Endodermal cell (in vitro differentiated cells): Measurements from ENCODE around the gene MKLN1. TPM values are rescaled to one million over a fixed set of nuclear protein-coding genes. Genes with fewer than 3 reads are reported as not detected.
"Not testable (repeated sequence)": the region's sequence is repeated elsewhere in the genome, so short reads cannot be mapped to it uniquely, and the experiment has no call there.

Source experiments
- DNase-seq: peaks from one replicate; pipeline ENCODE4 v3.0.0-alpha.2; 2017
- H3K27ac ChIP-seq: 2 replicates; pipeline ENCODE4 v1.5.1; 2013; ENCODE audit warnings: mild to moderate bottlenecking, low read depth, low read length, moderate library complexity
- H3K27me3 ChIP-seq: 2 replicates; pipeline ENCODE4 v1.6.1; 2013; ENCODE audit warnings: mild to moderate bottlenecking, low read length, moderate library complexity; ENCODE audit not compliant: insufficient read depth, control insufficient read depth, poor library complexity, severe bottlenecking
- H3K36me3 ChIP-seq: 2 replicates; pipeline ENCODE4 v1.7.0; 2013; ENCODE audit warnings: mild to moderate bottlenecking, low read length, moderate library complexity; ENCODE audit not compliant: control insufficient read depth, insufficient read depth
- H3K4me1 ChIP-seq: one replicate; pipeline ENCODE4 v1.7.0; 2013; ENCODE audit warnings: low read length; ENCODE audit not compliant: control insufficient read depth, insufficient read depth
- H3K4me3 ChIP-seq: 2 replicates; pipeline ENCODE4 v1.5.1; 2013; ENCODE audit warnings: mild to moderate bottlenecking, low read length, moderate library complexity
- H3K9ac ChIP-seq: 2 replicates; pipeline ENCODE4 v1.6.1; 2013; ENCODE audit warnings: mild to moderate bottlenecking, low read length, moderate library complexity; ENCODE audit not compliant: poor library complexity, severe bottlenecking; ENCODE audit errors: extremely low read depth
- H3K9me3 ChIP-seq: 2 replicates; pipeline ENCODE4 v1.6.1; 2013; ENCODE audit warnings: mild to moderate bottlenecking, low read length, moderate library complexity; ENCODE audit not compliant: control insufficient read depth
- H3K27ac Mint-ChIP-seq: 2 replicates; pipeline ENCODE4 v1.8.0; 2020; ENCODE audit warnings: mixed read lengths
- H3K27me3 Mint-ChIP-seq: 2 replicates; pipeline ENCODE4 v1.8.0; 2021; ENCODE audit warnings: mild to moderate bottlenecking, mixed read lengths; ENCODE audit not compliant: insufficient read depth
- H3K36me3 Mint-ChIP-seq: 2 replicates; pipeline ENCODE4 v1.8.0; 2020; ENCODE audit warnings: low read depth, mixed read lengths
- H3K4me1 Mint-ChIP-seq: 2 replicates; pipeline ENCODE4 v1.8.0; 2020; ENCODE audit warnings: mixed read lengths
- H3K4me3 Mint-ChIP-seq: 2 replicates; pipeline ENCODE4 v1.8.0; 2020; ENCODE audit warnings: mild to moderate bottlenecking, moderate library complexity, mixed read lengths
- H3K9me3 Mint-ChIP-seq: 2 replicates; pipeline ENCODE4 v1.8.0; 2020; ENCODE audit warnings: mild to moderate bottlenecking, mixed read lengths
- WGBS, 2 experiments: methylation state at CpG; one replicate each; pipeline versions ENCODE4 v1.1.5 to v1.1.7; 2013; ENCODE audit warnings: missing lambda C conversion rate in 2 of 2, mixed read lengths in 1 of 2; ENCODE audit not compliant: insufficient coverage in 1 of 2, insufficient read length in 1 of 2; 5-methylcytosine and 5-hydroxymethylcytosine counted together
- total RNA-seq, 2 donors: library from RNA; stranded (reverse); fragmentation: NEBNext Ultra II Directional in 1 of 2; extraction: Animal tissue kit (Norgen Biotek cat#: 25700) in 1 of 2; gene quantifications; 2 replicates in 1 of 2; 3 replicates in 1 of 2; pipeline ENCODE4 v1.2.1, GENCODE V29; 2021
- TF ChIP-seq, protein P1 (sequence below): fragments of 200-600 bp; sonication (generic); conservative IDR thresholded peaks from 2 replicates; pipeline ENCODE4 v1.5.0; 2021; ENCODE audit warnings: antibody characterized with exemption, mild to moderate bottlenecking

Gene MKLN1
- total RNA-seq, 2 donors from 2014 or later, result 69.3 to 71.8 TPM

DNA sequence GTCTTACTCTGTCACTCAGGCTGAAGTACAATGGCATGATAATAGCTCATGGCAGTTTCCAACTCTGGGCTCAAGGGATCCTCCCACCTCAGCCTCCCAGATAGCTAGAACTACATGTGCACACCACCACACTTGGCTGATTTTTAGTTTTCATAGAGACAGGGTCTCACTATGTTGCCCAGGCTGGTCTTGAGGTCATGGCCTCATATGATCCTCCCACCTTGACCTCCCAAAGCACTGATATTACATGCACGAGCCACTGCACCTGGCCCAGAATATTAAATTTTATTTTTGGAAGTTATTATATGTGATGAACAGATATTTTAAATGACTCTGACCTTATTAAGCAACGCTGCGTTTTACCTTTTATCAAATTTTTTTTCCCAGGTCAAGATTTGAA, 134.4 kb downstream of the MKLN1 start:
- Histone ChIP-seq H3K9ac (no peak overlapping the region), H3K27me3 (no peaks in the 10 kb centered on the region), H3K4me1 (no peaks in the 10 kb centered on the region), H3K4me3 (no peak overlapping the region), H3K27ac (no peak overlapping the region), H3K36me3 (peaks cover 74% of the 10 kb centered on the region), H3K9me3 (peaks cover 7% of the 10 kb centered on the region)
- Mint-ChIP-seq H3K27me3 (no peaks in the 10 kb centered on the region), H3K9me3 (no peaks in the 10 kb centered on the region), H3K27ac (no peak overlapping the region), H3K4me1 (no peaks in the 10 kb centered on the region), H3K4me3 (no peak overlapping the region), H3K36me3 (peaks cover 66% of the 10 kb centered on the region)
- 97 to 100% methylated on average over 2 to 3 of the region's 3 CpGs for WGBS, 2 experiments
- DNase-seq, result no peak
- TF ChIP-seq, protein P1, sequence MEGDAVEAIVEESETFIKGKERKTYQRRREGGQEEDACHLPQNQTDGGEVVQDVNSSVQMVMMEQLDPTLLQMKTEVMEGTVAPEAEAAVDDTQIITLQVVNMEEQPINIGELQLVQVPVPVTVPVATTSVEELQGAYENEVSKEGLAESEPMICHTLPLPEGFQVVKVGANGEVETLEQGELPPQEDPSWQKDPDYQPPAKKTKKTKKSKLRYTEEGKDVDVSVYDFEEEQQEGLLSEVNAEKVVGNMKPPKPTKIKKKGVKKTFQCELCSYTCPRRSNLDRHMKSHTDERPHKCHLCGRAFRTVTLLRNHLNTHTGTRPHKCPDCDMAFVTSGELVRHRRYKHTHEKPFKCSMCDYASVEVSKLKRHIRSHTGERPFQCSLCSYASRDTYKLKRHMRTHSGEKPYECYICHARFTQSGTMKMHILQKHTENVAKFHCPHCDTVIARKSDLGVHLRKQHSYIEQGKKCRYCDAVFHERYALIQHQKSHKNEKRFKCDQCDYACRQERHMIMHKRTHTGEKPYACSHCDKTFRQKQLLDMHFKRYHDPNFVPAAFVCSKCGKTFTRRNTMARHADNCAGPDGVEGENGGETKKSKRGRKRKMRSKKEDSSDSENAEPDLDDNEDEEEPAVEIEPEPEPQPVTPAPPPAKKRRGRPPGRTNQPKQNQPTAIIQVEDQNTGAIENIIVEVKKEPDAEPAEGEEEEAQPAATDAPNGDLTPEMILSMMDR, result no peak

DNA sequence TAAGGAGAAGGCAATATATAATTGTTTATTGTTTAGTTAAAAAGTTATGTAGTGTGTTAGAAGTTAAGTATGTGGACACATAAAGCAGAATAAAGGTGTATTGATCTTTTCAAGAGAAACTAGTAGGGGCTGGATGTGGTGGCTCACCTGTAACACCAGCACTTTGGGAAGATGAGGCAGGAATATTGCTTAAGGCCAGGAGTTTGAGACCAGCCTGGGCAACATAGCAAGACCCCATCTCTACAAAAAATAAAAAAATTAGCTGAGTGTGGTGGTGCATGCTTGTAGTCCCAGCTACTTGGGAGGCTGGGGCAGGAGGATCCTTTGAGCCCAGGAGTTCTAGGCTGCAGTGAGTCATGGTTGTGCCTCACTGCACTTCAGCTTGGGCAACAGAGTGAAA, 135.0 kb downstream of the MKLN1 start:
- not testable (repeated sequence) for H3K27ac ChIP-seq, DNase-seq, H3K27me3 Mint-ChIP-seq, H3K4me3 Mint-ChIP-seq, H3K9me3 Mint-ChIP-seq, H3K27me3 ChIP-seq, H3K27ac Mint-ChIP-seq, H3K4me1 ChIP-seq, H3K4me3 ChIP-seq, H3K4me1 Mint-ChIP-seq, H3K9me3 ChIP-seq, H3K9ac ChIP-seq
- H3K36me3 Mint-ChIP-seq, result peaks cover 67% of the 10 kb centered on the region
- H3K36me3 ChIP-seq, result peaks cover 75% of the 10 kb centered on the region

DNA sequence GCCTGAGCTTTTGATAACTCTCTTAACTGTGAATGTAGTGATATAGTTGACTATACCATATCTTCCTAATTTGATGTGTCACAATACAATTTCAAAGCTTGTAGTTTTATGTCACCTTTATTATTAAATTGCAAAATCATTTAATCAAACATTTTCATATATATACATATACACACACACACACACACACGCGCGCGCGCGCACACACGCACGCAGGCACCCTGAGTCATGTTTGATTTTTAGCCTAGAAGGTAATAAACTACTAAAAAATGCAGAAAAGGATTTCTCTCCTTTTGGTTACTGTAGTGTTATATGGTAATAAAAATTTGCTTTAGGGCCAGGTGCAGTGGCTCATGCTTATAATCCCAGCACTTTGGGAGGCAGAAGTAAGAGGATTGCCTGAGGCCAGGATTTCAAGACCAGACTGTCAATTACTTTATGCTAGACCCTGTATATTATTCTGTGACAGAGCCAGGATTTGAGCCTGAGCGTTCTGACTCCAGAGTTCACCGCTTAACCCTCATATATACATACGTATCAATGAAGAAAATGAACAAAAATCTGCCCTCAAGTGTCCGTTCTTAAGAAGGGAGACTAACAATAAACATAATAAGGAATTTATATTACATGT, 139.2 kb downstream of the MKLN1 start:
- no peaks in the 10 kb centered on the region for H3K27me3 Mint-ChIP-seq
- no peaks in the 10 kb centered on the region for H3K9me3 Mint-ChIP-seq
- no peaks in the 10 kb centered on the region for H3K9me3 ChIP-seq
- no peak overlapping the region for H3K4me3 ChIP-seq
- peaks cover 75% of the 10 kb centered on the region for H3K36me3 Mint-ChIP-seq
- no peaks in the 10 kb centered on the region for H3K27me3 ChIP-seq
- TF ChIP-seq, protein P1, result no peak
- 89 to 100% methylated on average over 6 to 12 of the region's 12 CpGs for WGBS, 2 experiments
- peaks cover 95% of the 10 kb centered on the region for H3K36me3 ChIP-seq
- no peak overlapping the region for H3K27ac Mint-ChIP-seq
- DNase-seq, result no peak
- H3K4me1 ChIP-seq, result no peaks in the 10 kb centered on the region
- no peak overlapping the region for H3K27ac ChIP-seq
- no peaks in the 10 kb centered on the region for H3K4me1 Mint-ChIP-seq
- no peak overlapping the region for H3K4me3 Mint-ChIP-seq
- no peak overlapping the region for H3K9ac ChIP-seq

DNA sequence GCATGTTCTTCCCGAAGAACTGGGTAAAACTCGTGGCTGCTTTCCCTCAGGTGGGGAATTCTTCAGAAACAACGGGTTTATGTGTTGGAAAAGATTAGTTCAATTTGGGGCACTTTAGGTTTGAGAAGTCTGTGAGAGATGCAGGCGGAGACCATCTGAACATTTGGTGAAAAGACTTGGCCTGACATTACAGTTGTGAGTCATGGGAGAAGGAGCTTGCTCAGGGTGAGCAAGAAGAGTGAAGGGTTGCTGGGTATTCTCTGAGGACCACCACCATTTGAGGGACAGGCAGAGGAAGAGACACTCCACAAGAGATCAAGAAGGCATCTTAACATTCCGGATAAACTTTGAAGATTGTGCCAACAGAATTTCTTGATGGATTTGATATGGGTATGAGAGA, 140.1 kb downstream of the MKLN1 start:
- no peak overlapping the region for H3K27ac Mint-ChIP-seq

More for the DNA sequence above, 140.1 kb downstream of the MKLN1 start:
- Histone ChIP-seq H3K4me3 (no peak overlapping the region), H3K4me1 (no peaks in the 10 kb centered on the region), H3K27me3 (no peaks in the 10 kb centered on the region), H3K36me3 (peaks cover 92% of the 10 kb centered on the region), H3K27ac (no peak overlapping the region), H3K9ac (no peak overlapping the region), H3K9me3 (no peaks in the 10 kb centered on the region)
- Mint-ChIP-seq H3K4me3 (no peak overlapping the region), H3K36me3 (peaks cover 74% of the 10 kb centered on the region), H3K4me1 (no peaks in the 10 kb centered on the region), H3K27me3 (no peaks in the 10 kb centered on the region), H3K9me3 (no peaks in the 10 kb centered on the region)
- TF ChIP-seq, protein P1, result no peak
- no peak for DNase-seq
- 96 to 97% methylated on average over 5 of the region's 5 CpGs for WGBS, 2 experiments
